MM.1S (cell line): Measurements from ENCODE around the gene TRIM14.

ENCODE experiments used
- DNase-seq: peaks from one replicate; pipeline ENCODE4 v3.0.0-alpha.2; 2015
- H2AFZ ChIP-seq: fragments of 300-600 bp; sonication (generic); 2 replicates; pipeline ENCODE4 v1.6.0; 2016; ENCODE audit warnings: antibody characterized with exemption, low read length
- H3F3A ChIP-seq: fragments of 300-600 bp; sonication (generic); 2 replicates; pipeline ENCODE4 v1.6.1; 2016; ENCODE audit warnings: mild to moderate bottlenecking, antibody characterized with exemption, low read length, moderate library complexity, mixed read lengths; ENCODE audit not compliant: insufficient read depth
- H3K27ac ChIP-seq: fragments of 300-600 bp; sonication (generic); 2 replicates; pipeline ENCODE4 v1.5.1; 2016; ENCODE audit warnings: mild to moderate bottlenecking, low read length
- H3K27me3 ChIP-seq: fragments of 300-600 bp; sonication (generic); replicated peaks from 2 replicates; pipeline ENCODE4 v1.6.0; 2016; ENCODE audit warnings: low read length; ENCODE audit not compliant: insufficient read depth
- H3K36me3 ChIP-seq: fragments of 300-600 bp; sonication (generic); replicated peaks from 2 replicates; pipeline ENCODE4 v1.6.1; 2016; ENCODE audit warnings: mild to moderate bottlenecking, low read length, mixed read lengths; ENCODE audit not compliant: insufficient read depth
- H3K4me1 ChIP-seq: fragments of 300-600 bp; sonication (generic); 2 replicates; pipeline ENCODE4 v1.6.1; 2016; ENCODE audit warnings: low read length, mixed read lengths
- H3K4me2 ChIP-seq: fragments of 300-600 bp; sonication (generic); 2 replicates; pipeline ENCODE4 v1.6.0; 2016; ENCODE audit warnings: low read depth, low read length
- H3K4me3 ChIP-seq: fragments of 300-600 bp; sonication (generic); 2 replicates; pipeline ENCODE4 v1.5.1; 2016; ENCODE audit warnings: low read length, mixed read lengths
- H3K79me2 ChIP-seq: fragments of 300-600 bp; sonication (generic); 2 replicates; pipeline ENCODE4 v1.6.1; 2016; ENCODE audit warnings: mixed run types, low read length, mixed read lengths
- H3K9ac ChIP-seq: fragments of 300-600 bp; sonication (generic); 2 replicates; pipeline ENCODE4 v1.6.1; 2016; ENCODE audit warnings: low read length, mixed read lengths
- H3K9me2 ChIP-seq: fragments of 300-600 bp; sonication (generic); replicated peaks from 2 replicates; pipeline ENCODE4 v1.6.1; 2016; ENCODE audit warnings: mild to moderate bottlenecking, low read length, mixed read lengths; ENCODE audit not compliant: insufficient read depth
- H3K9me3 ChIP-seq: fragments of 300-600 bp; sonication (generic); replicated peaks from 2 replicates; pipeline ENCODE4 v1.6.1; 2016; ENCODE audit warnings: mild to moderate bottlenecking, low read length, mixed read lengths; ENCODE audit not compliant: insufficient read depth
- H4K20me1 ChIP-seq: fragments of 300-600 bp; sonication (generic); 2 replicates; pipeline ENCODE4 v1.6.1; 2016; ENCODE audit warnings: mild to moderate bottlenecking, low read length, moderate library complexity, mixed read lengths; ENCODE audit not compliant: insufficient read depth
- CTCF ChIP-seq: fragments of 300-600 bp; sonication (generic); IDR thresholded peaks from 2 replicates; pipeline ENCODE4 v1.5.1; 2016; ENCODE audit warnings: antibody characterized with exemption, low read length, mixed read lengths
- EZH2 ChIP-seq: fragments of 300-600 bp; sonication (generic); optimal IDR thresholded peaks from 2 replicates; pipeline ENCODE3; 2017; ENCODE audit warnings: low read depth, mild to moderate bottlenecking, antibody characterized with exemption, low read length, mixed read lengths
- EZH2phosphoT487 ChIP-seq: fragments of 300-600 bp; sonication (generic); IDR thresholded peaks from 2 replicates; pipeline ENCODE4 v1.6.1; 2018; ENCODE audit warnings: antibody characterized with exemption, low read length

Gene TRIM14

GRCh38 chr9:98074115-98074990 is 44.7 kb downstream of the TRIM14 start:
- no peaks in the 10 kb centered on the region for H3K27me3 ChIP-seq
- H3K36me3 ChIP-seq, result no peaks in the 10 kb centered on the region
- no peak overlapping the region for H2AFZ ChIP-seq
- DNase-seq, result peak; percentile 29
- H3K4me3 ChIP-seq, result no peak overlapping the region
- no peaks in the 10 kb centered on the region for H3K4me1 ChIP-seq
- no peaks in the 10 kb centered on the region for H4K20me1 ChIP-seq
- peaks cover 55% of the 10 kb centered on the region for H3K79me2 ChIP-seq
- no peak overlapping the region for H3K27ac ChIP-seq
- H3K9me3 ChIP-seq, result no peaks in the 10 kb centered on the region
- no peak overlapping the region for H3K4me2 ChIP-seq
- TF ChIP-seq CTCF, result peak; percentile 93
- TF ChIP-seq EZH2phosphoT487, result no peak
- H3K9me2 ChIP-seq, result no peaks in the 10 kb centered on the region
- H3F3A ChIP-seq, result no peaks in the 10 kb centered on the region
- no peak overlapping the region for H3K9ac ChIP-seq

- no peak overlapping the region for H3K27ac ChIP-seq
- H3K79me2 ChIP-seq, result peaks cover 80% of the 10 kb centered on the region
- H3F3A ChIP-seq, result no peaks in the 10 kb centered on the region
- no peaks in the 10 kb centered on the region for H3K9me3 ChIP-seq
- no peaks in the 10 kb centered on the region for H3K9me2 ChIP-seq
- H3K4me1 ChIP-seq, result no peaks in the 10 kb centered on the region
- no peaks in the 10 kb centered on the region for H4K20me1 ChIP-seq
- H3K4me3 ChIP-seq, result no peak overlapping the region
- H3K27me3 ChIP-seq, result no peaks in the 10 kb centered on the region
- DNase-seq, result no peak
- no peak overlapping the region for H3K9ac ChIP-seq
- no peak for TF ChIP-seq CTCF
- no peak for TF ChIP-seq EZH2
- no peak for TF ChIP-seq EZH2phosphoT487
- no peaks in the 10 kb centered on the region for H3K36me3 ChIP-seq
- H2AFZ ChIP-seq, result no peak overlapping the region
- H3K4me2 ChIP-seq, result no peak overlapping the region
Observed at GRCh38 chr9:98071737-98072136, 47.3 kb downstream of the TRIM14 start.

- no peak overlapping the region for H3K4me2 ChIP-seq
- TF ChIP-seq EZH2 (no peak), EZH2phosphoT487 (no peak), CTCF (no peak)
- H3K27ac ChIP-seq, result no peak overlapping the region
- H3K9me3 ChIP-seq, result no peaks in the 10 kb centered on the region
- no peaks in the 10 kb centered on the region for H3K4me1 ChIP-seq
- no peaks in the 10 kb centered on the region for H3F3A ChIP-seq
- H3K27me3 ChIP-seq, result no peaks in the 10 kb centered on the region
- DNase-seq, result no peak
- H2AFZ ChIP-seq, result no peak overlapping the region
- no peaks in the 10 kb centered on the region for H3K9me2 ChIP-seq
- H3K36me3 ChIP-seq, result no peaks in the 10 kb centered on the region
- no peak overlapping the region for H3K9ac ChIP-seq
- peaks cover 85% of the 10 kb centered on the region for H3K79me2 ChIP-seq
- no peaks in the 10 kb centered on the region for H4K20me1 ChIP-seq
- no peak overlapping the region for H3K4me3 ChIP-seq
Observed at GRCh38 chr9:98070704-98071103, 48.3 kb downstream of the TRIM14 start.
